Measurements from ENCODE around the gene LAMTOR1.

Gene LAMTOR1

DNA sequence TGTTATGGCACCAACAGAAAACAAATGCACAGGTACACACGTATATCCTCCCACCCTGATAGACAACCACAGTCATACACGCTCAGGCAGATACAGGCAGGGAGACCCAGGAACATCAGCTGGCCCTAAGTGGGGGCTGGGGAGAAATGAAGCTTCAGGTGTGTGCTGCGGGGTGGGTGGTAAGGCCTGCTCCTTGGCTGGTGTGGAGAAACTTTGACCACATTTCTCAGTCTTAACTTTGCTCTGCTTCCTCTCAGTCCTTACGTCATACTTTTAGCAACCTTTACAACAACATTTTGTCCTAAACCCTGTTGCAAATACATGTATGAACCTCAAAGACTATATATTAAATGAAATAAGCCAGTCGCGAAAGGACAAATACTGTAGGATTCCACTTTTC is 16.1 kb upstream of the LAMTOR1 start:
- no peak for DNase-seq (ENCODE audit: extremely low read depth, low read depth)
- no peak overlapping the region for H3K4me3 ChIP-seq (replicated peaks; ENCODE audit: low read depth, low read length)
- TF ChIP-seq, protein P1, sequence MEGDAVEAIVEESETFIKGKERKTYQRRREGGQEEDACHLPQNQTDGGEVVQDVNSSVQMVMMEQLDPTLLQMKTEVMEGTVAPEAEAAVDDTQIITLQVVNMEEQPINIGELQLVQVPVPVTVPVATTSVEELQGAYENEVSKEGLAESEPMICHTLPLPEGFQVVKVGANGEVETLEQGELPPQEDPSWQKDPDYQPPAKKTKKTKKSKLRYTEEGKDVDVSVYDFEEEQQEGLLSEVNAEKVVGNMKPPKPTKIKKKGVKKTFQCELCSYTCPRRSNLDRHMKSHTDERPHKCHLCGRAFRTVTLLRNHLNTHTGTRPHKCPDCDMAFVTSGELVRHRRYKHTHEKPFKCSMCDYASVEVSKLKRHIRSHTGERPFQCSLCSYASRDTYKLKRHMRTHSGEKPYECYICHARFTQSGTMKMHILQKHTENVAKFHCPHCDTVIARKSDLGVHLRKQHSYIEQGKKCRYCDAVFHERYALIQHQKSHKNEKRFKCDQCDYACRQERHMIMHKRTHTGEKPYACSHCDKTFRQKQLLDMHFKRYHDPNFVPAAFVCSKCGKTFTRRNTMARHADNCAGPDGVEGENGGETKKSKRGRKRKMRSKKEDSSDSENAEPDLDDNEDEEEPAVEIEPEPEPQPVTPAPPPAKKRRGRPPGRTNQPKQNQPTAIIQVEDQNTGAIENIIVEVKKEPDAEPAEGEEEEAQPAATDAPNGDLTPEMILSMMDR (IDR thresholded peaks at IDR 0.05; ENCODE audit: low read depth, low read length, missing control alignments) = no peak

DNA sequence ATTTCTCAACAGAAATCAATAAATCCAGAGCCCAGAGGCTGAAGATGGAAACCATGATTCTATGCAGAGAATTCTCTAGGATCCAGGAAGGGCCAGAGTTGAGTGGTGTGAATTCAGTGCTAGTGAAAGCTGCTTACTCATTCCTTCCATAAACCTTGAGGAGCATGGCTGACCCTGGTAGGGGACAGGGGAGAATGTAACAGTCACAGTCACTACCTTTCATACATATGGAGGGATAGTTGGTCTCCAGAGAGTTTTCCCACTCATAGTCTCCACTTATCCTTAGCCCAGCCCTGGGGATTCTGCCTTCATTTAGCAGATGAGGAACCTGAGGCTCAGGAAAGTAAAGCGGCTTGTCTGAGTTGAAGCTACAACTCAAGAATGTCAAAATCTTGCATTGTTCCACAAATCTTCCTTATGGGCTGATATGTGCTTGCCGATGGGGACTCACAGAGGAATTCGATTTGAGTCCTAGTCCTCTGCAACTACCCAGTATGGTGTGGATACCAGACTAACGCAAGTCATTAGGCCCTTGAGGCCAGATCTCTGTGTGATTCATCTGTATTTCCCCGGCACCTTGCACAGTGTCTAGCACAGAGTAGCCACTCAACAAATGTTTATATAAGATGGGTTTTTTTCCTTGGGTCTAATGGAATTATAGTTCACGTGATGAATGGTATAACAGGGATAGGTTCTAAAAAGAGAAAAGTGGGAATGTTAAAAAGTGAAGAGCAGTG is 13.1 kb upstream of the LAMTOR1 start:
- TF ChIP-seq, protein P1 (IDR thresholded peaks at IDR 0.05; ENCODE audit: low read depth, low read length, missing control alignments) = no peak
- DNase-seq (ENCODE audit: extremely low read depth, low read depth) = no peak
- no peak overlapping the region for H3K4me3 ChIP-seq (replicated peaks; ENCODE audit: low read depth, low read length)

DNA sequence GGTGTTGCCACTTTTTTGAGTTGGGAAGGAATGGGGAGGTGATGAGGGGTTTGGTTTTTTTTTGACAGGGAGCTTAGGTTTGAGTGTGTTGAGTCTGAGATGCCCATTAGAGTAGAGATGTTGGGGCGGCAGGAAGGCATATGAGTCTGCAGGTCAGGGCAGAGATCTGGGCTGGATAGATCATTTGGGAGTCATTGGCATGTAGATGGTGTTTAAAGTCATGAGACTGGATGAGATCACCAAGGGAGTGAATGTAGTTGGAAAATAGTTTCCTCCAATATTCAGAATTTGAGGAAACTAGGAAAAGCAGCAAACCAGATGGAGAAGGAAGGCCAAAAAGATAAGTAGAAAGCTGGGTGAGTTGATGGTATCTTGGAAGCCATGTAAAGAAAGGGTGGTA is 11.5 kb upstream of the LAMTOR1 start:
- TF ChIP-seq, protein P1 (IDR thresholded peaks at IDR 0.05; ENCODE audit: low read depth, low read length, missing control alignments) = no peak
- no peak for DNase-seq (ENCODE audit: extremely low read depth, low read depth)
- H3K4me3 ChIP-seq (replicated peaks; ENCODE audit: low read depth, low read length) = no peak overlapping the region

DNA sequence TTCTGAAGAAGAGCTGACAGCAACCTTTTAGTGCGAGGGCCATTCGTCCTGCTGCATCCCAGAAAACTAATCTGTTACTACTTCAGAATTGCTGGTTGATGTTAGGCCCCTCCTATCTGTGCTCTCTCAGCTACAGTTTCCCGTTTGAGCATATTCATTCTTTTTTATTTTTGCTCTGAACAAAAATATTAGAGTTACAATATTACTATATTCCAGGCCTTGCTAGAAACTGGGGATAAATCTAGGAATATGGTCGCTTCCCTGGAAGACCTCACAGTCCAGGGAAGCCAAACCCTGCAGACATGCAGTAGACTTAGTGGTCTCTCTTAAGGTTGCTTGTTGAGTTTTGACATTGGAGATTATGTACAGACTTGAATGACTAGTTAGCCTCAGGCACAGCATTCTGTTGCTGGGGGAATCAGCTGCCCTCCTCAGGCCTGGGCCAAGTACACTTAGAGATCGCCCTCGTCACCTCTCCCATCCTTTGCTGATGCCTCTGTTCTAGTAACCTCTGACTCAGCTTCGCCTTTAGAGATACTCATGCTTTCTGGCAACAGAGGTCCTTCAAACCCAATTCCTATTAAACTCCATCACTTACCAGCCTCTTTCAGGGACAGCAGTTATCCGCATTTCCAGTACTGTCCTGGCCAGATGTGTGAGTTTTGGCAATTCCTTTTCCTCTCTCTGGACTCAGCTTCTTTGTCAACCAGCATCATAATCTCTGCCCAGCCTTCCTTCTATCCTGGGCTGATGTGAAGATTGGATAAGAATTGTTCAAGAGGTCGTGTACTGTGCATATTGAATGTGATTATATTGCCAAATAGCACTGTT is 10.1 kb upstream of the LAMTOR1 start:
- peak overlapping the region; percentile 65 for H3K4me3 ChIP-seq (replicated peaks; ENCODE audit: low read depth, low read length)
- TF ChIP-seq, protein P1 (IDR thresholded peaks at IDR 0.05; ENCODE audit: low read depth, low read length, missing control alignments) = no peak
- no peak for DNase-seq (ENCODE audit: extremely low read depth, low read depth)

DNA sequence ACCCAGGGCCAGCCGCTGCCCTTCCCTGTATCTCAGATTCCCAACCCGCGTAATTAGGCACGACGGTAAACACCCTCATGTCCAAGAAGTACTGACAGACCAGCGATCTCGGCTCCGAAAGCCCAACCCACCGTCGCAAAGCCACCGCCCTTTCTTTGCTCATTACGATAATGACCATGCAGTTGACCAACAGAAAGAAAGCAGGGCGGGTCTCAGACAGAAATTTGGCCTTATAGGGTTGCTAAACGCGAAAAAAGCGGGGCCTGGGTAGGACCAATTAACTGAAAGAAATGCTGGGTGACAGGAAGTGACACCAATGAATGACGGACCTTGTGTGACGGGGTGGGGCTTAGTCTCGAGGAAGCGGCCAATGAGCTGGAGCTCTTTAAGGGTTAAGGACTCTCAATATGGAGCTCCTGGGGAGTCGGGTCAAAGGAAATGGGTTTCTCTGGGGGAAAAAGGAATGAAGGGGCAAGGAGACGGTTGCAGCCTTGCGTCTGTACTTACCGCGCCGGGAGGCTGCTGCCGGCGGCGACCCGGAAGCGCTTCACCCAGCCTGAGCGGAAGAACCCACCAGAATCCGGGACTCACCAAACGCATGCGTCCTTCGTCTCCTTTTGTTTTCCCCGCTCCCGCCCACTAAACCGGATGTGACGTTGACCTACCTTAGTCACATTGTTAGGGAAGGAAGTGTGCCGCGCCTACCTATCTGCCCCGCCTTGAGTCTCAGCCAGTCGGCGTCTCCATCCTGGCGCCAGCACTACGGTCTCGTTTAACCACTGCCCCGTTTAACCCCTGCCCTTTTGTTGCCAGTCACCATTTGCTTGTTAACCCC is 9.3 kb upstream of the LAMTOR1 start, which contains the start of gene ANAPC15:
TSS of gene ANAPC15 (minus strand) at position 553 of the 835 bp plus-strand sequence. CDS start 1,419 bp downstream, outside the sequence.
- H3K4me3 ChIP-seq (replicated peaks; ENCODE audit: low read depth, low read length) = peak within 1 kb of the TSS; percentile 65
- TF ChIP-seq, protein P1 (IDR thresholded peaks at IDR 0.05; ENCODE audit: low read depth, low read length, missing control alignments) = no peak
- peak; percentile 100 for DNase-seq (ENCODE audit: extremely low read depth, low read depth)

Data from HFF-Myc (cell line).